ENCODE results near the gene YEATS2.

The YEATS2 gene

GRCh38 chr3:183822631-183823030 lies 125.0 kb downstream of the YEATS2 start:
- Histone ChIP-seq H3K9ac (ENCODE audit: low read length) (no peak overlapping the region), H3K27ac (ENCODE audit: low read depth, low read length) (no peak overlapping the region), H3K36me3 (ENCODE audit: control insufficient read depth, insufficient read depth, low read length) (no peaks in the 10 kb centered on the region), H3K4me3 (ENCODE audit: low read length) (no peak overlapping the region), H3K4me1 (ENCODE audit: control insufficient read depth, insufficient read depth, low read length) (peaks cover 5% of the 10 kb centered on the region), H3K27me3 (ENCODE audit: control insufficient read depth, insufficient read depth, low read length) (no peaks in the 10 kb centered on the region)

- H3K27me3 ChIP-seq (ENCODE audit: control insufficient read depth, insufficient read depth, low read length), result no peaks in the 10 kb centered on the region
- no peak overlapping the region for H3K9ac ChIP-seq (ENCODE audit: low read length)
- H3K4me3 ChIP-seq (ENCODE audit: low read length), result no peak overlapping the region
- peaks cover 5% of the 10 kb centered on the region for H3K4me1 ChIP-seq (ENCODE audit: control insufficient read depth, insufficient read depth, low read length)
- H3K27ac ChIP-seq (ENCODE audit: low read depth, low read length), result no peak overlapping the region
- H3K36me3 ChIP-seq (ENCODE audit: control insufficient read depth, insufficient read depth, low read length), result no peaks in the 10 kb centered on the region
Measured at GRCh38 chr3:183823963-183824362, 126.4 kb downstream of the YEATS2 start.

- Histone ChIP-seq H3K27ac (ENCODE audit: low read depth, low read length) (no peak overlapping the region), H3K27me3 (ENCODE audit: control insufficient read depth, insufficient read depth, low read length) (no peaks in the 10 kb centered on the region), H3K4me1 (ENCODE audit: control insufficient read depth, insufficient read depth, low read length) (peaks cover 5% of the 10 kb centered on the region), H3K4me3 (ENCODE audit: low read length) (peak overlapping the region; percentile 64), H3K36me3 (ENCODE audit: control insufficient read depth, insufficient read depth, low read length) (no peaks in the 10 kb centered on the region), H3K9ac (ENCODE audit: low read length) (no peak overlapping the region)
Measured at GRCh38 chr3:183824761-183825455, 127.3 kb downstream of the YEATS2 start.

GRCh38 chr3:183825456-183826161 lies 128.0 kb downstream of the YEATS2 start, which contains the start of gene MAP6D1:
Gene MAP6D1 (minus strand): TSS chr3:183825577. CDS start chr3:183825547, 30 bp downstream.
- H3K4me1 ChIP-seq (ENCODE audit: control insufficient read depth, insufficient read depth, low read length), result peaks cover 5% of the 10 kb centered on the region
- H3K9ac ChIP-seq (ENCODE audit: low read length), result no peak within 1 kb of the TSS
- H3K4me3 ChIP-seq (ENCODE audit: low read length), result peak within 1 kb of the TSS; percentile 64
- H3K36me3 ChIP-seq (ENCODE audit: control insufficient read depth, insufficient read depth, low read length), result no peaks in the 10 kb centered on the region
- no peak within 1 kb of the TSS for H3K27ac ChIP-seq (ENCODE audit: low read depth, low read length)
- H3K27me3 ChIP-seq (ENCODE audit: control insufficient read depth, insufficient read depth, low read length), result no peaks in the 10 kb centered on the region

GRCh38 chr3:183826448-183827250 lies 129.1 kb downstream of the YEATS2 start:
- Histone ChIP-seq H3K36me3 (ENCODE audit: control insufficient read depth, insufficient read depth, low read length) (no peaks in the 10 kb centered on the region), H3K4me1 (ENCODE audit: control insufficient read depth, insufficient read depth, low read length) (peaks cover 5% of the 10 kb centered on the region), H3K9ac (ENCODE audit: low read length) (no peak overlapping the region), H3K4me3 (ENCODE audit: low read length) (no peak overlapping the region), H3K27ac (ENCODE audit: low read depth, low read length) (no peak overlapping the region), H3K27me3 (ENCODE audit: control insufficient read depth, insufficient read depth, low read length) (no peaks in the 10 kb centered on the region)

GRCh38 chr3:183827809-183828537 lies 130.4 kb downstream of the YEATS2 start:
- peaks cover 5% of the 10 kb centered on the region for H3K36me3 ChIP-seq (ENCODE audit: control insufficient read depth, insufficient read depth, low read length)
- H3K27ac ChIP-seq (ENCODE audit: low read depth, low read length), result no peak overlapping the region
- peaks cover 5% of the 10 kb centered on the region for H3K4me1 ChIP-seq (ENCODE audit: control insufficient read depth, insufficient read depth, low read length)

GRCh38 chr3:183828538-183828870 lies 130.9 kb downstream of the YEATS2 start:
- H3K9ac ChIP-seq (ENCODE audit: low read length), result no peak overlapping the region
- H3K27ac ChIP-seq (ENCODE audit: low read depth, low read length), result no peak overlapping the region
- H3K4me3 ChIP-seq (ENCODE audit: low read length), result no peak overlapping the region
- peaks cover 5% of the 10 kb centered on the region for H3K4me1 ChIP-seq (ENCODE audit: control insufficient read depth, insufficient read depth, low read length)
- no peaks in the 10 kb centered on the region for H3K27me3 ChIP-seq (ENCODE audit: control insufficient read depth, insufficient read depth, low read length)
- peaks cover 10% of the 10 kb centered on the region for H3K36me3 ChIP-seq (ENCODE audit: control insufficient read depth, insufficient read depth, low read length)

More at GRCh38 chr3:183827809-183828537, 130.4 kb downstream of the YEATS2 start:
- no peak overlapping the region for H3K9ac ChIP-seq (ENCODE audit: low read length)
- no peak overlapping the region for H3K4me3 ChIP-seq (ENCODE audit: low read length)
- H3K27me3 ChIP-seq (ENCODE audit: control insufficient read depth, insufficient read depth, low read length), result no peaks in the 10 kb centered on the region

GRCh38 chr3:183829466-183829865 lies 131.9 kb downstream of the YEATS2 start:
- peaks cover 5% of the 10 kb centered on the region for H3K4me1 ChIP-seq (ENCODE audit: control insufficient read depth, insufficient read depth, low read length)
- no peak overlapping the region for H3K4me3 ChIP-seq (ENCODE audit: low read length)
- no peak overlapping the region for H3K27ac ChIP-seq (ENCODE audit: low read depth, low read length)
- no peak overlapping the region for H3K9ac ChIP-seq (ENCODE audit: low read length)
- no peaks in the 10 kb centered on the region for H3K27me3 ChIP-seq (ENCODE audit: control insufficient read depth, insufficient read depth, low read length)
- H3K36me3 ChIP-seq (ENCODE audit: control insufficient read depth, insufficient read depth, low read length), result peaks cover 10% of the 10 kb centered on the region

GRCh38 chr3:183830187-183830586 lies 132.6 kb downstream of the YEATS2 start:
- H3K27ac ChIP-seq (ENCODE audit: low read depth, low read length), result no peak overlapping the region
- no peaks in the 10 kb centered on the region for H3K27me3 ChIP-seq (ENCODE audit: control insufficient read depth, insufficient read depth, low read length)
- H3K36me3 ChIP-seq (ENCODE audit: control insufficient read depth, insufficient read depth, low read length), result peaks cover 10% of the 10 kb centered on the region
- no peak overlapping the region for H3K4me3 ChIP-seq (ENCODE audit: low read length)
- H3K4me1 ChIP-seq (ENCODE audit: control insufficient read depth, insufficient read depth, low read length), result no peaks in the 10 kb centered on the region
- H3K9ac ChIP-seq (ENCODE audit: low read length), result no peak overlapping the region

GRCh38 chr3:183833516-183833915 lies 135.9 kb downstream of the YEATS2 start:
- Histone ChIP-seq H3K36me3 (ENCODE audit: control insufficient read depth, insufficient read depth, low read length) (peaks cover 13% of the 10 kb centered on the region), H3K9ac (ENCODE audit: low read length) (no peak overlapping the region), H3K27ac (ENCODE audit: low read depth, low read length) (no peak overlapping the region), H3K4me3 (ENCODE audit: low read length) (no peak overlapping the region), H3K4me1 (ENCODE audit: control insufficient read depth, insufficient read depth, low read length) (no peaks in the 10 kb centered on the region), H3K27me3 (ENCODE audit: control insufficient read depth, insufficient read depth, low read length) (no peaks in the 10 kb centered on the region)

GRCh38 chr3:183837390-183837789 lies 139.8 kb downstream of the YEATS2 start:
- H3K36me3 ChIP-seq (ENCODE audit: control insufficient read depth, insufficient read depth, low read length), result peaks cover 31% of the 10 kb centered on the region

GRCh38 chr3:183837894-183838293 lies 140.3 kb downstream of the YEATS2 start:
- Histone ChIP-seq H3K27me3 (ENCODE audit: control insufficient read depth, insufficient read depth, low read length) (no peaks in the 10 kb centered on the region), H3K4me1 (ENCODE audit: control insufficient read depth, insufficient read depth, low read length) (no peaks in the 10 kb centered on the region), H3K27ac (ENCODE audit: low read depth, low read length) (no peak overlapping the region), H3K4me3 (ENCODE audit: low read length) (no peak overlapping the region), H3K9ac (ENCODE audit: low read length) (no peak overlapping the region), H3K36me3 (ENCODE audit: control insufficient read depth, insufficient read depth, low read length) (peaks cover 26% of the 10 kb centered on the region)

More at GRCh38 chr3:183837390-183837789, 139.8 kb downstream of the YEATS2 start:
- no peak overlapping the region for H3K4me3 ChIP-seq (ENCODE audit: low read length)
- H3K27ac ChIP-seq (ENCODE audit: low read depth, low read length), result no peak overlapping the region
- H3K4me1 ChIP-seq (ENCODE audit: control insufficient read depth, insufficient read depth, low read length), result no peaks in the 10 kb centered on the region
- H3K27me3 ChIP-seq (ENCODE audit: control insufficient read depth, insufficient read depth, low read length), result no peaks in the 10 kb centered on the region
- no peak overlapping the region for H3K9ac ChIP-seq (ENCODE audit: low read length)
